ENCODE data around the gene TIFAB.

GRCh38 chr5:135467051-135467625 is 15.0 kb upstream of the TIFAB start:
- TF ChIP-seq POLR2A (IDR thresholded peaks at IDR 0.05; ENCODE audit: low read depth) (no peak), CTCF (IDR thresholded peaks at IDR 0.05) (no peak)

All from esophagus muscularis mucosa (tissue), 3 donors.